ENCODE measurements around the gene PARS2. TPM values are rescaled to one million over a fixed set of nuclear protein-coding genes. Genes with fewer than 3 reads are reported as not detected.

PARS2 gene
- total RNA-seq, 2 experiments from 2014 or later: 5.3 to 7.6 TPM

DNA sequence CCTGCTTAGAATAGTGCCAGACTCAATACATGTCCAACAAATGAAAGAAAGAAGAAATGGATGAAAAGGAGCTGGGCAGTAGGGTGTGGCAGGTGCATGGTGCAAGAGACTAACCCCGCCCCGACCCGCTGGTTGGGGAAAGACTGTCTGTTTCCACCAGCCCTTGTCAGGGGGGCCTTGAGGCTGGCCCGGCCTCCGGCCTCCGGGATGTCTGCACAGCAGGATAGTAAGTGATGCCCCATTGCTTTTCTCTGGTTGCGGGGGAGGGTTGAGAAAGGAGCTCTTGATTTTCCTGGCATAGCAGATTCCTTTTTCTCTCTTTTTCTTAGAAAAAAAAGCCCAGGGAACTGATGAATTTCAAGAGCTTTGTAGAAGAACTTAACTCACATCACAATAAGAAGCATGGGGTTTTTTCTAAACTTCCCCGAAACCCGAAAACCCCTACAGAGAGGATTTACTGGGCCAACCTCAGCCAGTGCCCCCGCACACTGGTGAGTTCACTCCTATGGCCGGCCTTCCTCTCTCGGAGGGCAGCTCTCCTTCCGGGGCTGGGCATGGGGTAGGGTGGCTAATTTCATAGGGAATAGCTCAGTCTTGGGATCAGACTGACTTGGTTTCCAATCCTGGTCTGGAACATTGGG is 49.3 kb upstream of the PARS2 start:
- no peaks in the 10 kb centered on the region for H3K4me1 ChIP-seq (ENCODE audit: insufficient read depth, low read length, poor library complexity, severe bottlenecking)
- intact Hi-C loops (cut with micrococcal nuclease; ENCODE audit: unreplicated experiment): loop anchor here (5.0 kb wide), 1 partner anchor 316 kb away; no protein-coding TSS in a partner anchor
- H3K79me2 ChIP-seq (ENCODE audit: insufficient read depth, low read depth, low read length): no peaks in the 10 kb centered on the region
- no peaks in the 10 kb centered on the region for H4K20me1 ChIP-seq (ENCODE audit: insufficient read depth, low read length)
- no peak overlapping the region for H3K27ac ChIP-seq (ENCODE audit: low read depth, low read length, poor library complexity, severe bottlenecking)
- ChIA-PET CTCF (ENCODE audit: unreplicated experiment) (no interaction called here), POLR2A (interaction anchor here (0.7 kb wide), 2 partner anchors 18 to 108 kb away, joined by 3 read pairs; no protein-coding TSS in a partner anchor)
- DNase-seq (ENCODE audit: low spot score): no peak
- BruUV-seq (replicated peaks): no TSS peak
- H2AFZ ChIP-seq (ENCODE audit: low read length): no peak overlapping the region
- H3K36me3 ChIP-seq (ENCODE audit: insufficient read depth, low read length): no peaks in the 10 kb centered on the region
- no peak overlapping the region for H3K4me2 ChIP-seq (ENCODE audit: low read length)
- H3K9me3 ChIP-seq (ENCODE audit: low read length): no peaks in the 10 kb centered on the region
- H3K9me2 ChIP-seq (ENCODE audit: insufficient read depth, low read length): no peaks in the 10 kb centered on the region
- H3K4me3 ChIP-seq (ENCODE audit: low read depth, low read length, poor library complexity, severe bottlenecking): no peak overlapping the region
- TF ChIP-seq CTCF (conservative IDR thresholded peaks at IDR 0.05; ENCODE audit: low read length): no peak
- no peak for TF ChIP-seq EZH2phosphoT487 (IDR thresholded peaks at IDR 0.05; ENCODE audit: borderline replicate concordance, low read depth, low read length)

GRCh38 chr1:54812801-54813484 is 48.6 kb upstream of the PARS2 start:
- no peak for DNase-seq (ENCODE audit: low spot score)
- CTCF ChIA-PET (ENCODE audit: unreplicated experiment): no interaction called here
- Histone ChIP-seq H3K79me2 (ENCODE audit: insufficient read depth, low read depth, low read length) (no peaks in the 10 kb centered on the region), H3K4me1 (ENCODE audit: insufficient read depth, low read length, poor library complexity, severe bottlenecking) (no peaks in the 10 kb centered on the region), H3K4me3 (ENCODE audit: low read depth, low read length, poor library complexity, severe bottlenecking) (no peak overlapping the region), H4K20me1 (ENCODE audit: insufficient read depth, low read length) (no peaks in the 10 kb centered on the region), H3K36me3 (ENCODE audit: insufficient read depth, low read length) (no peaks in the 10 kb centered on the region), H3K27ac (ENCODE audit: low read depth, low read length, poor library complexity, severe bottlenecking) (no peak overlapping the region), H3K9me2 (ENCODE audit: insufficient read depth, low read length) (no peaks in the 10 kb centered on the region), H3K4me2 (ENCODE audit: low read length) (no peak overlapping the region), H3K9me3 (ENCODE audit: low read length) (no peaks in the 10 kb centered on the region), H2AFZ (ENCODE audit: low read length) (no peak overlapping the region)
- intact Hi-C loops (cut with micrococcal nuclease; ENCODE audit: unreplicated experiment): loop anchor here (5.0 kb wide), 1 partner anchor 316 kb away; no protein-coding TSS in a partner anchor
- POLR2A ChIA-PET: interaction anchor here (0.7 kb wide), 1 partner anchor 18 kb away, joined by 3 read pairs; no protein-coding TSS in a partner anchor
- no TSS peak for BruUV-seq (replicated peaks)
- TF ChIP-seq EZH2phosphoT487 (IDR thresholded peaks at IDR 0.05; ENCODE audit: borderline replicate concordance, low read depth, low read length): no peak
- TF ChIP-seq CTCF (conservative IDR thresholded peaks at IDR 0.05; ENCODE audit: low read length): no peak

Data from OCI-LY7 (cell line).